ACHN (cell line): ENCODE results near the gene IL18R1.
A peak's percentile ranks its signal among the peaks of the same experiment; 100 is the strongest.

Experiments used
- DNase-seq: peaks from one replicate; pipeline ENCODE4 v3.0.0-alpha.2; 2015
- in situ Hi-C: cut with HindIII; loops from 2 replicates; pipeline ENCODE4 v1.10.0; 2017; ENCODE audit warnings: low sequenced_read_pairs, low pct_ligation_motif_present, low pct_unique_long_range_greater_than_20kb

The IL18R1 gene

DNA sequence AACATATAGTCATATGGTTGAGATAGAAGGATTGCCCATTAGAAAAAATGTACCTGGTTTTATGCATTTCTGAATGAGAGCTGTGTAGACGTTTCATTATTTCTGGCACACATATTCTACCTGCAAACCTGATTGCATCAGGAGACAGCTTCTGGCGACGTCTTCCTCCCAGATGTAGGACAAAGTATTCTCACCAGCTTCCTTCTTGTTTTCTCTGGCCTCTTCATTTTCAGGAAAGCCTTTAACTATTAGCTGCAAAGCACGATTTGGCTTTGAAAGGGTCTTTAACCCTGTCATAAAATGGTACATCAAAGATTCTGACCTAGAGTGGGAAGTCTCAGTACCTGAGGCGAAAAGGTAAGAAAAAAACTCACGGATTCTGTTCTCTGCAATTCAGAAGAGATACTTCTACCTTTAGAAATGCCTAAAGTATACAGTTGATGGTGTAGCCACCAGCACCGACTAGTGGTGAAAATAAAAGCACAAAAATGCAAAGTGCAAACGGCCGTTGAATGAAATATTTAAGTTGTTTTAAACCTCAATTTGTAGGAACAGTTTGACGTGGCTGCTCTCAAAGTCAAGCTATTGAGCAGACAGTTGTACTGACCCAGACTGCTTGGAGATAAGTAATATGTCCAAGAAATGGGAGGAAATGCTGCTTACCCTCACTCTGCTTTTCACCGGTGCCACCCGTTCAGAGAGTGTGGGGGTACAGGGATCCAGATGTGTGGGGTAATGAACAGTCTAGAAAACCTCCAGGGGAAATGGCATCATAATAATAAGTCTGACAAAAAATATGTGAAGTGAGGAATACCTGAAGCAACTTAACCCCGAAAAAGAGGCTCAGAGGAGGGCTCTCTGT is 87.6 kb downstream of the IL18R1 start:
- in situ Hi-C loops, result no loop called here
- peak; percentile 41 for DNase-seq

DNA sequence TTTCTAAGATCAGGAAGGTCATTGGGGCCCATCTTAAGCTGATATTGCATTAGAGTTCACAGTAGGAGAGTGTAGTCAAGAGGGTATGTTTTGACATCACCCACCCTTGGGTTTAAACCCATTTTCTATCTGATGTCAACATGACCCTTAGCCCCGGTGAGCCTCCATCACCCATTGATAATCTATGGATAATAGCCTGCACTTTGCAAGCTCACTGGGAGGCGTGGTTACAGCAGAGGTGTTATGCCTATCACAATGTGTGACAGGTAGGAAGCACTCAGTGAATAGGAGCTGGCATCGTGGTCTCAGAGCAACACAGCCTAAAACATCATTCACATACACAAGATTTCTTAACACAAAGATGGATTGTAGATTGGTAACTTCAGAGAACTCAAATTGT is 88.6 kb downstream of the IL18R1 start:
- DNase-seq, result no peak
- in situ Hi-C loops, result no loop called here

DNA sequence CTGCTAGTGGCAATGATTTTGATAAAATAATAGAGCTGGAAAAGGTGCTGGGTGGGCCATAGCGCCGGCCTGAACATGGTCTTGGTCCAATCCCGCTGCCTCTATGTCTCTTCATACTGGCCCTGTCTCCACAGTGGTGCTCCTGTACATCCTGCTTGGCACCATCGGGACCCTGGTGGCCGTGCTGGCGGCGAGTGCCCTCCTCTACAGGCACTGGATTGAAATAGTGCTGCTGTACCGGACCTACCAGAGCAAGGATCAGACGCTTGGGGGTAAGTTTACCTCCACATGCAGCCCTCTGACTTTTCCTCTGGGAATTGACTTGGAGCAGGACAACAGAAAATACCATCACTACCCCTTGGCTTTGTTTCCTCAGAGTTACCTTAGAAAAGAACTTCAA is 91.3 kb downstream of the IL18R1 start:
- in situ Hi-C loops, result no loop called here

More for the DNA sequence above, 91.3 kb downstream of the IL18R1 start:
- no peak for DNase-seq
